Effector CD8-positive, alpha-beta T cell (primary cell): Measurements from ENCODE around the gene CCDC134.
A peak's percentile ranks its signal among the peaks of the same experiment; 100 is the strongest.
"Not testable (repeated sequence)": the region's sequence is repeated elsewhere in the genome, so short reads cannot be mapped to it uniquely, and the experiment has no call there.

Source experiments
- DNase-seq: peaks from one replicate; lab custom pipeline; 2025; lab: John Stamatoyannopoulos, UW

The CCDC134 gene

GRCh38 chr22:41823797-41824196, 23.3 kb downstream of the CCDC134 start:
- no peak for DNase-seq

GRCh38 chr22:41825376-41825775, 24.9 kb downstream of the CCDC134 start:
- no peak for DNase-seq

- DNase-seq: no peak
These were observed 25.5 kb downstream of the CCDC134 start for GRCh38 chr22:41826021-41826420.

GRCh38 chr22:41826430-41827383, 26.2 kb downstream of the CCDC134 start:
- no peak for DNase-seq

- DNase-seq: no peak
These were observed 27.2 kb downstream of the CCDC134 start for GRCh38 chr22:41827671-41828070.

GRCh38 chr22:41828516-41828915, 28.0 kb downstream of the CCDC134 start:
- no peak for DNase-seq

GRCh38 chr22:41830174-41830573, 29.7 kb downstream of the CCDC134 start:
- DNase-seq: no peak

- no peak for DNase-seq
These were observed 30.9 kb downstream of the CCDC134 start for GRCh38 chr22:41831383-41831782.

- DNase-seq: no peak
These were observed 31.5 kb downstream of the CCDC134 start for GRCh38 chr22:41831828-41832552.

GRCh38 chr22:41832553-41833368, 32.3 kb downstream of the CCDC134 start, which contains the start of gene SREBF2:
TSS of gene SREBF2 (plus strand) at chr22:41833105. CDS start at chr22:41833271, 166 bp downstream.
- DNase-seq: peak; percentile 98

- peak; percentile 42 for DNase-seq
These were observed 33.0 kb downstream of the CCDC134 start for GRCh38 chr22:41833369-41834004.

GRCh38 chr22:41834005-41834944, 33.8 kb downstream of the CCDC134 start:
- DNase-seq: no peak

GRCh38 chr22:41835462-41835861, 35.0 kb downstream of the CCDC134 start:
- DNase-seq: not testable (repeated sequence)

- DNase-seq: no peak
These were observed 36.1 kb downstream of the CCDC134 start for GRCh38 chr22:41836551-41836950.

- DNase-seq: no peak
These were observed 38.6 kb downstream of the CCDC134 start for GRCh38 chr22:41838842-41839618.

- no peak for DNase-seq
These were observed 39.7 kb downstream of the CCDC134 start for GRCh38 chr22:41840216-41840615.

- DNase-seq: no peak
These were observed 40.7 kb downstream of the CCDC134 start for GRCh38 chr22:41841085-41841712.

- DNase-seq: no peak
These were observed 42.8 kb downstream of the CCDC134 start for GRCh38 chr22:41842996-41843970.
